GM12873 (cell line): ENCODE results near the gene SLC27A6.

Experiments used
- TF ChIP-seq, protein P1 (sequence below): IDR thresholded peaks from 2 replicates; pipeline ENCODE4 v1.5.1; 2012; ENCODE audit warnings: low read depth, mild to moderate bottlenecking, moderate library complexity, low read length, control low read depth; ENCODE audit not compliant: insufficient read depth; ENCODE audit errors: missing control alignments

SLC27A6 gene

GRCh38 chr5:128965011-128965637 is at the start of gene SLC27A6:
Gene SLC27A6, plus strand, starts transcription at chr5:128965488. Its CDS starts 650 bp downstream, at chr5:128966138.
- TF ChIP-seq, protein P1, sequence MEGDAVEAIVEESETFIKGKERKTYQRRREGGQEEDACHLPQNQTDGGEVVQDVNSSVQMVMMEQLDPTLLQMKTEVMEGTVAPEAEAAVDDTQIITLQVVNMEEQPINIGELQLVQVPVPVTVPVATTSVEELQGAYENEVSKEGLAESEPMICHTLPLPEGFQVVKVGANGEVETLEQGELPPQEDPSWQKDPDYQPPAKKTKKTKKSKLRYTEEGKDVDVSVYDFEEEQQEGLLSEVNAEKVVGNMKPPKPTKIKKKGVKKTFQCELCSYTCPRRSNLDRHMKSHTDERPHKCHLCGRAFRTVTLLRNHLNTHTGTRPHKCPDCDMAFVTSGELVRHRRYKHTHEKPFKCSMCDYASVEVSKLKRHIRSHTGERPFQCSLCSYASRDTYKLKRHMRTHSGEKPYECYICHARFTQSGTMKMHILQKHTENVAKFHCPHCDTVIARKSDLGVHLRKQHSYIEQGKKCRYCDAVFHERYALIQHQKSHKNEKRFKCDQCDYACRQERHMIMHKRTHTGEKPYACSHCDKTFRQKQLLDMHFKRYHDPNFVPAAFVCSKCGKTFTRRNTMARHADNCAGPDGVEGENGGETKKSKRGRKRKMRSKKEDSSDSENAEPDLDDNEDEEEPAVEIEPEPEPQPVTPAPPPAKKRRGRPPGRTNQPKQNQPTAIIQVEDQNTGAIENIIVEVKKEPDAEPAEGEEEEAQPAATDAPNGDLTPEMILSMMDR: no peak

DNA sequence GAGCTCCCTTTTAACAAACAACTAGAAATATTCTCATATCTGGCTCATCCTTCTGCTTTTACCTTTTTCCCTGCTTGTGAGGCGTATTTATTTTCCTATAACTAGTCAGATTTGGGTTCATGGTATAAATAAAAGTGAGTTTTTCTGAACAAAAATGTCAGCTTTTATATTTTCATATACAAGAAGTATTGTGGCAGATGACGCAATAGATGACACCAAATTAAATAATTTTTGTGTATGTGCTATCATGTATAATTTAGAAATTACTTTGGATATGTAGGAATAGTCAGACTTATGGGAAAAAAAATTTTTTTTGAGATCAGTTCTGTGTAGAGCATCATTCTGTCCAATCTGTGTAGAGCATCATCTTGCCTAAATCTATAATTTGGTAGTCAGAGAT is 45.7 kb upstream of the SLC27A6 start:
- TF ChIP-seq, protein P1: no peak

DNA sequence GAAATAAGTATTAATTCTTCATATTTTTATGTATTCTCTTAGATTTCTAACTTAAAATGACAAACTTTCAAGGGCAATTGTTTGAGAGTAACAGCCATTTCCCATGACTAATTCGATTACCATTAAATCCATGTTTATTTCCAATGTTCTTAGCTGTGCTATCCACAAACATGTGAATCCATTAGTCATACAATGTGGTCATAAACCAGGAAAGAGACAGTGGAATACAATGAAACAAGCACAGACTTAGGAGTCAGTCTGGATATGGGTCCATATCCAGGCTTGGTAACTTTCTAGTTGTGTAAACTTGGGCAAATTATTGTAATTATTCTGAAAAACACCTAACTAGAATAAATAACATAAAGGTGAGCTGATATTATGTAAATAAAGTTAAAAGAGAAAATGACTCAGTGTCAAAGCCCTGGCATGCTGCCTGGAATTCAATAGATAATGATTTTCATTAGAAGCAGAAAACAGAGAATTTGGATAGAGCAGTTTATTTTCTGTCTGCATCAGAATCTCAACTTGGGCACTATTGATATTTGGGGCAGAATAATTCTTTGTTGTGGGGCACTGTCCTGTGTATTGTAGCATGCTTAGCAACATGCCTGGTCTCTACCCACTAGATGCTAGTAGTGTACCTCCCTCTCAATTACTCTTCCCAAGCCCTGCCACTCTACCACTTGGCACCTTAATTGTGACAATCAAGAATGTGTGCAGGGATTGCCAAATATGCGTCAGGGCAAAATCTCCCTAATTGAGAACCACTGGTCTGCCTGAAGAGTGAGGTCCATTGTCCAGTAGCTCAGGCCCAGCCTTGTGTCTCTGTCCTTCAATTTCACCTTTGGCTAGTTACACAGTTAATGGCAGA is 44.7 kb upstream of the SLC27A6 start:
- TF ChIP-seq, protein P1: no peak

DNA sequence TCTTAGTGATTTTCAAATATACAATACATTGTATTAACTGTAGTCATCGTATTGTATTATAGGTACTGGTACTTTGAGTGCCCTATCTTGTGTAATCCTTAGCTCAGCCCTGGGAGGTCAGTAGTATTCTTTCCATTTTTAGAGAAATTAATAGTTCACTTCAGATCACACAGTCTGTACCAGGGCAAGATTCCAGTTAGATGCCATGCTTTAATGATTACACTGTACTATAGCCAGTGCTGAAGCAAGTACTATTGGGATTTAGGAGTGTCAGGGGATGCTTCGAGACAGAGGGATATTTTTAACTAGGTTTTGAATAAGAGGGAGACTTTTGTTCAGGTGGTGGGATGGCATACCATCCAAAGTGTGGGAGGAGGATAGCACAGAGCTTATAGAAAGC is 41.0 kb upstream of the SLC27A6 start:
- TF ChIP-seq, protein P1: no peak

- TF ChIP-seq, protein P1: no peak
Measured at GRCh38 chr5:128925973-128926372, 39.3 kb upstream of the SLC27A6 start.

DNA sequence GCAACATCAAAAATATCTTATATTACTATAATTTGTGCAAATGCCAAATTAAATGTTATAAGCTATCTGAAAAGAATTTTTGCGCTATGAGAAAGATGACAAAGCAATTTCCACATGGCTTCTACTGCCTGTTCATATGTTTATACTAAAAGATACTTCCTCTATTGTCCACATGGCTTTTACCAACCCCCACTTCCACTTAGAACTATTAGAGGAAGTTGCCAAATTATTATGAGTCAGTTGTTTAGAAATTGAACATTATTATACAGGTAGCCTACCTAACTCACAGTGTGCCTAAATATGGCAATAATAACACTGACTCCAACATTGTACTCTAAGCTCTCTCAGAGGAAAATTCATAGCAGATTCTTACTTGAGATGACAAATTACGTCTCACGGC is 37.6 kb upstream of the SLC27A6 start:
- TF ChIP-seq, protein P1: no peak

DNA sequence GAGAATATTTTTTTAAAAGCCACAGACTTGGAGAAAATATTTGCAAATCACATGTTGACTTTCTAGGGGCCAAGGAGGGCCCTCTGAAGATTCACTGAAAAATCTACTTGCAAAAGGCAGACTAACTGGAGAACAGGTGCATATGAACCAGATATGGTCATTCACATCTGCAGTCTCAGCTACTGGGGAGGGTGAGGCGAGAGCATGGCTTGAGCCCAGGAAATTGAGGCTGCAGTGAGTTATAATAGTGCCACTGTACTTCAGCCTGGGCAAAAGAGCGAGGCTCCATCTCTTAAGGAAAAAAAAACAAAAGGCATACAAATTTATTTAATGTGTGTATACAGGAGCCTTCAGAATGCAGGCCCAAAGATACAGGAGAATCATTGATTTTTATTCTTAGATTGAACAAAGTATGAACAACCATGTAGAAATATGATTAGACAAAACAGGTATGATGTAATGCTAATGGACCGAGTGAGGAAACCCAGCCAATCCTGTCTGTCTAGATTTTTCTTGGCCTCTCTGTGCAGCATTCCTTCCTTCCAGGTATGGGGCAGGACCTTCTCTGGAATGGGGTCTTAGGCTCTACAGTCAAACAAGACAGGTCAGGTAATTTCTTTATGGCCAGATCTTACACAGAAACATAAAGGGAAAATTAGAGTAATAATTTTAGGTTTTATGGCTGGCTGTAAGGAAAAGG is 15.3 kb upstream of the SLC27A6 start:
- TF ChIP-seq, protein P1: no peak
